Stimulated activated naive CD4-positive, alpha-beta T cell treated with Interleukin-2 at 50 U/mL for 16 hours (primary cell): ENCODE data around the gene GPR25.
A peak's percentile ranks its signal among the peaks of the same experiment; 100 is the strongest.
"Not testable (repeated sequence)": the region's sequence is repeated elsewhere in the genome, so short reads cannot be mapped to it uniquely, and the experiment has no call there.

Experiments used
- DNase-seq: peaks from one replicate; lab custom pipeline; 2025; lab: John Stamatoyannopoulos, UW

The GPR25 gene

GRCh38 chr1:200895443-200895789, 22.6 kb downstream of the GPR25 start:
- no peak for DNase-seq

- DNase-seq, result no peak
Observed at GRCh38 chr1:200895801-200896530, 23.2 kb downstream of the GPR25 start.

- no peak for DNase-seq
Observed at GRCh38 chr1:200896531-200897196, 23.9 kb downstream of the GPR25 start.

- no peak for DNase-seq
Observed at GRCh38 chr1:200897259-200897658, 24.5 kb downstream of the GPR25 start.

GRCh38 chr1:200899015-200899386, 26.2 kb downstream of the GPR25 start:
- DNase-seq, result no peak

- no peak for DNase-seq
Observed at GRCh38 chr1:200899451-200899915, 26.7 kb downstream of the GPR25 start.

- DNase-seq, result no peak
Observed at GRCh38 chr1:200899954-200900867, 27.4 kb downstream of the GPR25 start.

- DNase-seq, result no peak
Observed at GRCh38 chr1:200900877-200901276, 28.1 kb downstream of the GPR25 start.

GRCh38 chr1:200901350-200901749, 28.6 kb downstream of the GPR25 start:
- DNase-seq, result no peak

GRCh38 chr1:200901796-200902444, 29.1 kb downstream of the GPR25 start:
- no peak for DNase-seq

GRCh38 chr1:200903793-200904192, 31.0 kb downstream of the GPR25 start:
- DNase-seq, result no peak

- DNase-seq, result no peak
Observed at GRCh38 chr1:200904772-200905171, 32.0 kb downstream of the GPR25 start.

- DNase-seq, result peak; percentile 36
Observed at GRCh38 chr1:200905411-200906052, 32.8 kb downstream of the GPR25 start.

- DNase-seq, result no peak
Observed at GRCh38 chr1:200906491-200906890, 33.7 kb downstream of the GPR25 start.

GRCh38 chr1:200907611-200908097, 34.9 kb downstream of the GPR25 start:
- DNase-seq, result no peak

GRCh38 chr1:200908191-200908868, 35.5 kb downstream of the GPR25 start:
- DNase-seq, result no peak

- DNase-seq, result no peak
Observed at GRCh38 chr1:200909071-200909470, 36.3 kb downstream of the GPR25 start.

GRCh38 chr1:200909757-200910239, 37.0 kb downstream of the GPR25 start:
- DNase-seq, result no peak

GRCh38 chr1:200911361-200911760, 38.6 kb downstream of the GPR25 start:
- no peak for DNase-seq

GRCh38 chr1:200911936-200912335, 39.2 kb downstream of the GPR25 start:
- DNase-seq, result not testable (repeated sequence)
